HK-2 (cell line): ENCODE measurements around the gene EFCAB7.
A peak's percentile ranks its signal among the peaks of the same experiment; 100 is the strongest.

ENCODE experiments used
- DNase-seq: peaks from one replicate; pipeline ENCODE4 v3.0.0-alpha.2; 2018; ENCODE audit not compliant: unreplicated experiment

The EFCAB7 gene, protein sequence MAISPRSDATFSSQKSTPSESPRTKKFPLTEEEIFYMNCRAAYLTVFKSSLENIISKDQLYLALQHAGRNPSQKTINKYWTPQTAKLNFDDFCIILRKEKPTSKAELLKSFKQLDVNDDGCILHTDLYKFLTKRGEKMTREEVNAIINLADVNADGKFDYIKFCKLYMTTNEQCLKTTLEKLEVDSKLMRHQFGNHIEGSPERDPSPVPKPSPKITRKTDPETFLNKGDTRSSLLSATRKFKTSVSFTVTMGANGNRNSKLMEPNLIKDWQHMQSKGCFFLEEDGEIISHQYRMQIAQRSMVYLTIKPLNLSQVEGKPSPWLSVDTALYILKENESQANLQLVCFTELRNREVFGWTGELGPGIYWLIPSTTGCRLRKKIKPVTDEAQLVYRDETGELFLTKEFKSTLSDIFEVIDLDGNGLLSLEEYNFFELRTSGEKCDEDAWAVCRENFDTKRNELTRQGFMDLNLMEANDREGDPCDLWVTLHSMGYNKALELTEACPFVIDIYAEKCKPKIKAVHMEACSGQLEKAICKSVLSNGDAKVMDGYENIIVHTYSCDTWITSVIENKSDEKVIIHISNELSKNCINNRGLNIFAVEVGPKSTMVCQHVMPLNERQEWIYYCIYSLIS

DNA sequence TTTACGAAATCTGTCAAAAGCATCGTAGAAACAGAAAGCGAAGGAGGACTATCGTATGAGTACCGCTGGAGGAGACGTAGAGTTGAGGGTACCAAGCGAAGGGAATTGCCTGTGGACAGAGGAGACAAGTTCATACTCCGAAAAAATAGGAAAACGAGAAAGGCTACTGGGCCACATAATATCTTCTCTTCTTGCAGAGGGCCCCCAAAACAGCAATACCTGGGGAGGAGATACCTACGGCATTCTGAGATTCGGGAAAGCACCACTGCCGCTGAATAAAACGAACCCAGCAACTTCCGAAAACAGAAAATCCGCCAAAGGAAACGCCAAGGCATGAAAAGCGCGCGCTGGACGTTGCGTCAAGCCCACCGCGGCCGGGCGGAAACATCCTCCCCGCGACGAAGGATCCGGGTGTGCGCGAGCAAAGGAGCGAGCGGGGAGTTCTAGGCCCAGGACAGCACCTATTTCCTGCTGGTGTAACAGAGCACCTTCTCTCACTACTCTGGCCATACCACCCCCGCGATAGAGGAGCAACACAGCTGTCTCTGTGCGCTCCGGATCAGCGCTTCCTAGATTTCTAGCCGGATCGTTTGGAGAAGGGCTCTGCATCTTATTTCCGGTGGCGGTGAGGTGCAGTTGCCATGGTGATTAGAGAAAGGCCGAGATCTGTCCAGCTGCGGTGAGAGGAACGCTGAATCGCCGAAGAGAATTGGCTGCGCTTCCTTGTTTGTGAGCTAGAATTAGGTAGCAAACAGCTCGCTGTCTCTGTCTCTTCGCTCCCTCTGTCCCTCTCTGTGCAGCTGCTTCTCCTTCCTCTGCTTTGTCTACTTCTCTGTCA, at the start of gene EFCAB7, which contains the start of gene ITGB3BP:
Gene EFCAB7 (plus strand): TSS at position 635 of the 838 bp plus-strand sequence. CDS start 2,048 bp downstream, outside the sequence.
Gene ITGB3BP (minus strand): TSS at position 335 of the 838 bp plus-strand sequence. CDS start 92 bp downstream, at position 243.
- peak; percentile 88 for DNase-seq

DNA sequence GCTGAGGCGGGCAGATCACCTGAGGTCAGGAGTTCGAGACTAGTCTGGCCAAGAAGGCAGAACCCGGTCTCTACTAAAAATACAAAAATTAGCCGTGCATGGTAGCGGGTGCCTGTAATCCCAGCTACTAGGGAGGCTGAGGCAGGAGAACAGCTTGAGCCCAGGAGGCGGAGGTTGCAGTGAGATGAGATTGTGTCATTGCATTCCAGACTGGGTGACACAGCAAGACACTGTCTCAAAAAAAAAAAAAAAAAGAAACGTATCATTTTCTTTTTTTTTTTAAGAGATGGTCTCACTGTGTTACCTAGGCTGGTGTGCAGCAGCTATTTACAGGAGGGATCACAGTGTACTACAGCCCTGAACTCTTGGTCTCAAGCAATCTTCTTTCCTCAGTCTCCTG, 47.6 kb upstream of the EFCAB7 start:
- no peak for DNase-seq

DNA sequence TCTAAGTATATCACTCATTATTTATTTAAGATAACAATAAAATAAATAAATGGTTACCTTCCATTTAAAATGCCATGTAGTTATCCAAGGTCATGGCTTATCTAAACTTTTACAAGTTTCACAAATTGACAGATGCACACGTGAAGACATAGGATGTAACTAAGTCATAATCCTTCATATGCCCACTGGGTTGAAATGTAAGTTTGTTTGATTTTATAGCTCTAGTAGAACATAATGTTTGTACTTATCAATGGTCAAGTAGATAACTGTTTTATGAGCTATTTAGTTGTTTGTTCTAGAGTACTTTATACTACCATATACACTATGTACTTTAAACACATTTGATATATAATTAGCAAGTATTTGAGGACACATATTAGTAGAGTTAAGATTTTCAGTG, 43.3 kb upstream of the EFCAB7 start:
- DNase-seq = no peak

- DNase-seq = no peak
Observed at GRCh38 chr1:63486629-63487028, 36.7 kb upstream of the EFCAB7 start.

DNA sequence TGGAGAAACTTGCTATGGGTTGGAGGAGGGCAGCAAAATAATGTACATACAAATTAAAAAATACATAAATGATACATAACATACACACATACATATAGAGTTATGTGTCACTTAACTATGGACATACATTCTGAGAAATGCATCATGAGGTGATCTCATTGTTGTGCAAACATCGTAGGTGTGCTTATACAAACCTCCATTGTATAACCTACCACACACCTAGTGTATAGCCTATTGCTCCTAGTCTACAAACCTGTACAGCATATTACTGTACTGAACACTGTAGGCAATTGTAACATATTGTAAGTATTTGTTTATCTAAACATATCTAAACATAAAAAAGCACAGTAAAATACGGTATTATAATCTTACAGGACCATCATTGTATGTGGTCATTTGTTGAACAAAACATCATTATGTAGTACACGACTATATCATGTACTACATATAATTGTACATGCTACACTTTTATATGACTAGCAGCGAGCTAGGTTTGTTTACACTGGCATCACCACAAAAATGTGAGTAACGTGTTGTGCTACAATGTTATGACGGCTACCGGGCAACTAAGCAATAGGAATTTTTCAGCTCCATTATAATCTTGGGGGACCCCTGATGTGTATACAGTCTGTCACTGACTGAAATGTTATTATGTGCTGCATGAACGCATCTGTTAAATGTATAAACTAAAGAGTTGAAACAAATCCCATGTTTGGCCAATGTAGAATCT, 35.8 kb upstream of the EFCAB7 start:
- no peak for DNase-seq

- no peak for DNase-seq
Observed at GRCh38 chr1:63497577-63497976, 25.7 kb upstream of the EFCAB7 start.

GRCh38 chr1:63498106-63498505, 25.2 kb upstream of the EFCAB7 start:
- DNase-seq = no peak

GRCh38 chr1:63501256-63501655, 22.1 kb upstream of the EFCAB7 start:
- no peak for DNase-seq

- no peak for DNase-seq
Observed at GRCh38 chr1:63506782-63507181, 16.5 kb upstream of the EFCAB7 start.

GRCh38 chr1:63509718-63510117, 13.6 kb upstream of the EFCAB7 start:
- DNase-seq = no peak

DNA sequence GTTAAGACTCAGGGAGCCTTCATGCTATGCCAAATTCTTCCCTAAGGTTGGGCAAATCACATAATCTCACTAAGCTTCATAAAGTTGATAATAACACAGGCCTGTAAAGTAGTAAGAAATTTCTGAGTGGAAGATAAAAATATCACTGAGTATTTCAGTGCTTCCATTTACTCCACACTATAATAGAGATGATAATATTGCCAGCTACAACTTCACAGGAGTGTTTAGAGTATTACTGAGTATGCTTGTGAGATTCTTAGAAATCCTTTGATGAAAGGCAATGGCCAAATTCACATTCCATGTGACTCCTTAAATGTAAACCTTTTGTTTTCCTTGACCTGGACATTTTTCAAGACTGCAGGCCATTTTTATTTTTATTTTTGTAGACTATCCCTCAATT, 10.7 kb upstream of the EFCAB7 start:
- DNase-seq = no peak

GRCh38 chr1:63516629-63517028, 6.7 kb upstream of the EFCAB7 start:
- no peak for DNase-seq

GRCh38 chr1:63523738-63524137, 413 bp downstream of the EFCAB7 start:
- no peak for DNase-seq

GRCh38 chr1:63524201-63524600, 876 bp downstream of the EFCAB7 start:
- no peak for DNase-seq

DNA sequence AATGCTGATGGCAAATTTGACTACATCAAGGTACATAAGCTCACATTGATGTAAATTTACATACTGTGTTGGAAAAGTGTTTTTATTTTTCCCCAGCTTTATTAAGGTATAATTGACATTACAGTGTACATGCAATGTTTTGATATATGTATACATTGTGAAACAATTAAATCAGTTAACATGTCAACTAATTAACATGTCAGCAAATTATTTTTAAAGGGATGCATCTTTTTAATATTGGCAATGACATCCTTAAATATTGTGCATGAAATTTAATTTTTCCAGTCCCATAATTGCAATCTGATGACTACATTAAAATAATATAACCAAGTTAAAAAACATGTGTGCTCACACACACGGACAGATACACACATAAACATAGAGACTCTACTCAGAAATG, 9.4 kb downstream of the EFCAB7 start:
- no peak for DNase-seq

GRCh38 chr1:63533931-63534330, 10.6 kb downstream of the EFCAB7 start:
- DNase-seq = no peak

DNA sequence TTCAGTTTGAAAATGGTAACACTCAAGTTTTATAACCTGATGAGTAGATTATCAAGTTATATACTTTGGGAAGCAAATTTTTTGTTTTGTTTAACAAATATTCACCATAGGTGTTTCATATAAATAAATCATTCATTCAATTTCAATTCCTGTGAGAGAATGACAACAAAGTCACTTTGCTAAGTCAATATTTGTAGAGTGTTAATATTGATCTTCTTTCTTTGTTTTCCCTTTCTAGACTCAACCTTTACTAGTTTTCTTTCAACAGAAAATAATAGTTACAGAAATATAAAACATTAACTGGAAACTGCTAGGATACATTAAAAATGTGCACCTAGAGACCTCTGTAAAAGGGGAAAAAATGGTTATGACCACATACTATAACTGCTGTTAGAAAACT, 11.1 kb downstream of the EFCAB7 start:
- DNase-seq = no peak

DNA sequence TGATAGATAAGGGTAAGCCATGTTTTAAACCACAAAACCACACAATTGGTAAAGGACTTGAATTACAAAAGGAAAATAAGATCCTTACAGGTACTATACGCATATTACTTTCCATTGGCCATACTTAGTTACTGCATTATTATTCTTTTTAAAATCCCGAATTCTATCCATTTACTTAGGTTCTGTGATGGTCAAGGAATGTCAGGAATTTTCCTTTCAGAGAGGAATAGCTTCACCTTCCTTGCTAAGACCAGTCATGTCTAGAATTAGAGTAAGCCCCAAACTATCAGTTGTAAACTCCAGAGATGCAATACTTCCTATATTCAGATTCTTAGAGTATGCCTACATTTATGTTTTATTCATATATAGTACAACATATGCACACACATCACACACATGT, 13.7 kb downstream of the EFCAB7 start:
- DNase-seq = no peak

DNA sequence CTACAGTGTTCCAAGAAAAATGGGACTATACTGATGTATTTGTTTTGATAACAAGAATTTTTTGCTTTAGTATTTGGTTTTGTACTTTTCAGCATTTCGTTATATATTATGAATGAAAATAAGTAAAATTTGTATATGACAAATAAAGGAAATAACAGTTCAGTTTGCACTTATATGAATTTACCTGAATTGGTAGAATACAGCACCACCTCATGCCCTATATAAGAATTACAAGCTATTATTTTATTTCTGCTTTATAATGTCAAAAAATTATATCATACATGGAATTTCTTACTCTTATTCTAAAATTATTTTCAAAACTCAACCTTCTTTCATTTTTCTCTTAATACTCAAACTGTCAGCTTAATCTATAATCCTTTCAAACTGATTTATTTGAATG, 14.6 kb downstream of the EFCAB7 start:
- DNase-seq = no peak

DNA sequence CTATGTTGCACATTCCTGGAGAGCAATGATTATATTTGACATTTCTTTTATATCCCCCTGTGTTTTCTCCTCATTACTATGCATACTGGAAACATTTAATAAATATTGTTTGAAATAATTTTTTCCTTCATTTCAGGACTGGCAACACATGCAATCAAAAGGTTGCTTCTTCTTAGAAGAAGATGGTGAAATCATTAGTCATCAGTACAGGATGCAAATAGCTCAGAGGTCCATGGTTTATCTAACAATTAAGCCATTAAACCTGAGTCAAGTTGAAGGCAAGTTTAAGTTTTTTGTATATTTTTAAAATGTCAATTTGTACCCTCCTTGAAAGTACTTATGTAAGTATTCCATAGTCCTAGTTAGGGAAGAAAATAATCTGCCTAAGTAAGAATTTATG, 22.5 kb downstream of the EFCAB7 start:
- no peak for DNase-seq

DNA sequence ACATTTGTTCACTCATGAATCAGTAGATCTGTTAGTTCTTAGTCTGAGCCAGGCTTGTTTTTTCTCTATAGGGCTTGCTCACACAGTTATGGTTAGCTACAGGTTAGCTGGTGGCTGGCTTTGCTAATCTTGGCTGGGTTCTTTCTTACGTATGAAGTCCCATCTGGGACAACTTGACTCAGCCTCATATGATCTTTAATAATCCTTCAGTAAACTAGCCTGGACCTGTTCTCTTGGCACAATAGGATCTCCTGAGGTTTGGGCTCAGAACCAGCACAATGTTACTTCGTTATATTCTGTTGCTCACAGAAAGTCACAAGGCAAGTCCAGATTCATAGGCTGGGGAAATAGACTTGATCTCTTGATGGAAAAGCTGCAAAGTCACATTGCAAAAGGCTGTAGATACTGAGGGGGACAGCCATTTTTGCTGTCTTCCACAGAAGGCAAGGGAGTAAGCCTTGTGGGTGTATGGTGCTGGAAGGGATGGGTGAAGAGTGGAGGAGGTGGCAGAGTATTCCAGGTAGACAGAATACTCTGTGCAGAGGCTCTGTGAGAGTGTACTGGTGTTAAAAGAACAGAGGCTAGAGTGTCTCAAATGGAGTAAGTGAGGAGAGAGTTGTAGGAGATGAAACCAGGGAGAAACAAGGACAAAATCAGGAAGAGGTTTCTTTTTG, 24.4 kb downstream of the EFCAB7 start:
- DNase-seq = no peak
